ENCODE results near the gene BCAS4. TPM values are rescaled to one million over a fixed set of nuclear protein-coding genes. Genes with fewer than 3 reads are reported as not detected.

BCAS4 gene
- polyA plus RNA-seq, 3 donors: 4.4 to 6.3 (median 5.8) TPM

- no peak for DNase-seq (ENCODE audit: low read depth in 3 of 3, low spot score in 2 of 3)
Observed at GRCh38 chr20:50848846-50849673, 54.2 kb downstream of the BCAS4 start.

- no peak for DNase-seq (ENCODE audit: low read depth in 3 of 3, low spot score in 2 of 3)
Observed at GRCh38 chr20:50850721-50851286, 55.9 kb downstream of the BCAS4 start.

GRCh38 chr20:50852085-50852484 lies 57.2 kb downstream of the BCAS4 start:
- DNase-seq (ENCODE audit: low read depth in 3 of 3, low spot score in 2 of 3): no peak

GRCh38 chr20:50854506-50855249 lies 59.8 kb downstream of the BCAS4 start:
- no peak for DNase-seq (ENCODE audit: low read depth in 3 of 3, low spot score in 2 of 3)

- DNase-seq (ENCODE audit: low read depth in 3 of 3, low spot score in 2 of 3): no peak
Observed at GRCh38 chr20:50855498-50856474, 60.9 kb downstream of the BCAS4 start.

- no peak for DNase-seq (ENCODE audit: low read depth in 3 of 3, low spot score in 2 of 3)
Observed at GRCh38 chr20:50856475-50857041, 61.7 kb downstream of the BCAS4 start.

- DNase-seq (ENCODE audit: low read depth in 3 of 3, low spot score in 2 of 3): no peak
Observed at GRCh38 chr20:50857348-50857747, 62.5 kb downstream of the BCAS4 start.

GRCh38 chr20:50858525-50858924 lies 63.7 kb downstream of the BCAS4 start:
- DNase-seq (ENCODE audit: low read depth in 3 of 3, low spot score in 2 of 3): no peak

- DNase-seq (ENCODE audit: low read depth in 3 of 3, low spot score in 2 of 3): no peak
Observed at GRCh38 chr20:50859161-50859560, 64.3 kb downstream of the BCAS4 start.

GRCh38 chr20:50861012-50861411 lies 66.2 kb downstream of the BCAS4 start:
- no peak for DNase-seq (ENCODE audit: low read depth in 3 of 3, low spot score in 2 of 3)

GRCh38 chr20:50862546-50862945 lies 67.7 kb downstream of the BCAS4 start:
- DNase-seq (ENCODE audit: low read depth in 3 of 3, low spot score in 2 of 3): no peak

- no peak for DNase-seq (ENCODE audit: low read depth in 3 of 3, low spot score in 2 of 3)
Observed at GRCh38 chr20:50865114-50865513, 70.3 kb downstream of the BCAS4 start.

GRCh38 chr20:50865591-50865990 lies 70.7 kb downstream of the BCAS4 start:
- no peak for DNase-seq (ENCODE audit: low read depth in 3 of 3, low spot score in 2 of 3)

- DNase-seq (ENCODE audit: low read depth in 3 of 3, low spot score in 2 of 3): no peak
Observed at GRCh38 chr20:50866036-50866685, 71.3 kb downstream of the BCAS4 start.

GRCh38 chr20:50866831-50867230 lies 72.0 kb downstream of the BCAS4 start:
- DNase-seq (ENCODE audit: low read depth in 3 of 3, low spot score in 2 of 3): no peak

- DNase-seq (ENCODE audit: low read depth in 3 of 3, low spot score in 2 of 3): no peak
Observed at GRCh38 chr20:50867805-50868204, 72.9 kb downstream of the BCAS4 start.

GRCh38 chr20:50868509-50869495 lies 73.9 kb downstream of the BCAS4 start:
- no peak for DNase-seq (ENCODE audit: low read depth in 3 of 3, low spot score in 2 of 3)

- peak; percentile 40 to 60 (median 42) for DNase-seq (ENCODE audit: low read depth in 3 of 3, low spot score in 2 of 3)
Observed at GRCh38 chr20:50870561-50871161, 75.8 kb downstream of the BCAS4 start.

Data from right renal cortex interstitium (tissue), 3 donors.